ENCODE measurements around the gene ATAT1.

DNA sequence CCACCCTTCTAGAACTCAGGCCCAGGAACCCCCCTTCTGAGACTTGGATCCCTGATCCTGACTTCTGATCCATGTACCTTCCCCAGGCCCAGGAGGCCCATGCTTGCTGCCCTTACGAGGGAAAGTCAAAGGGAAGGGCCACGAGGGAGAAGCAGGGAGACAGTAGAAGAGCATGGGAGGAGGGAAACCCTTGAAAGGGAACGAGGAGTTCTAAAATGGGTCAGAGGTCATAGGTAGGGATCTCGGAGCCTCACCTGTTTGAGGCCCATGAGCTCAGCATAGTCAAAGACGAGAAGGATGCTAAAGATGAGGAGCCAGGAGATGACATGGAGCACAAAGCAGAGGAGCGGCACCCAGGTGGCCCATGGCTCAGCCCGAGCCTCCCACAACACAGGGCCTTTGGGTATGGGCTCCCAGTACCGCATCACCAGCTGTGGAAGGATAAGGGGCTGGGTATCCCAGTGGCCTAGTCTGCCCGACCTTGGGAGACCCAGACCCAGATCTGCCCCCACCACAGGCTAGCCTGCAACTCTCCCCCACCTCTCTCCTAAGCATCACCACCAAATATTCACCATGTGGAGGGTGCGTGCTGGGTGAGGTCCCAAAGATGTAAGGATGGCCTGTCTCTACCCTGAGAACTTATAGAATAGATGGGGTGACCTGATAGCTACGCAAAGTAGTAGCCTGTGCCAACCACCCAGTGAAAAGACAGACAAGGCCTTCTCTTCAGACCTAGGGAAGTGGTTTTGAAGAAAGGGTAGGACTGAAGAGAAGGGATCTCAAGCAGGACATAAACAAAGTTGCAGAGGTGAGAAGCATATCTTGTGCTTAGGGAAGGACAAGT, 62.6 kb downstream of the ATAT1 start:
- TF ChIP-seq POLR2AphosphoS5 (IDR thresholded peaks at IDR 0.05; ENCODE audit: borderline replicate concordance, low read depth, low read length), result no peak
- TF ChIP-seq EZH2 (IDR thresholded peaks at IDR 0.05), result no peak
- TF ChIP-seq FOXP2 (optimal IDR thresholded peaks at IDR 0.05; ENCODE audit: control extremely low read depth, extremely low read length, insufficient read depth), result no peak
